HG03442 (cell line): Measurements from ENCODE around the gene CNTNAP3.
"Not testable (repeated sequence)": the region's sequence is repeated elsewhere in the genome, so short reads cannot be mapped to it uniquely, and the experiment has no call there.

Source experiments
- ATAC-seq: cut with Tn5 transposase; IDR thresholded peaks from one replicate; pipeline ENCODE4 v1.9.1; 2021; ENCODE audit warnings: mild to moderate bottlenecking, moderate library complexity; ENCODE audit not compliant: unreplicated experiment

CNTNAP3 gene

DNA sequence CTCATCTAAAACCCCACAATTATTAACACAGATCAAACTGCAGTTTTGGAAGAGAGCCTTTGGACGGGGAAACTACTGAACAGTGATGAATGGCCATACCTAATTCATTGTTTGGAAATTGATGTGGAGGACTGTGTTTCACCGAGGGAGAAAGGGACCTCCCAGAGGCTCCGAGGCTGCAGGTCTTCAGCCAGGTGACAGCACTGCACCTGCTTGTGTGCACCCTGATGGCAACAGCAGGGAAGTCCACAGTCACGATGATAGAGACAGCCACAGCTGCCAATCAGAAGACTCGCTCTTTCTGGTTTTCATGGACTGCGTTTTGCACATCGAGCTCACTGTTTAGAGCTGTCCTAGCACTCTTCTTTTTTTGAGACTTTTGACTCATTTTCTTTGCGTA, 214.4 kb downstream of the CNTNAP3 start:
- ATAC-seq: not testable (repeated sequence)

DNA sequence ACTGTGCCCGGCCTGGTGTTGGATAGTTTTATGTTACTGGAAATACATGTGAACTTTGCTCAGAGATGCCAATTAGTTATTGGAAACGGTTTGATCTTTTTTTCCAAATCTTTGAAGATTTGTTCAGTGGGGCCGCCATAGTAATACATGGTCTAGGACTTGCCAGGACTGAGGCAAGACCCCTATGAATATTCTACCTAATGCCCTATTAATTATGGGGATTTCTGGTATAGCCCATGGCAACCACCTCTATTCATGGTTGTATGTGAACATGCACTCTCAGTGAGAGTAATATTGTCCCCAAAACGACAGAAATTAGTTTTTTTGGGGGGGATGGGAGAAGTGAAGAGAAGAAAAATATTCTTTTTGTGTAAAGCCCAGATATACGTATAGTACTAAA, 220.3 kb downstream of the CNTNAP3 start:
- ATAC-seq: not testable (repeated sequence)

DNA sequence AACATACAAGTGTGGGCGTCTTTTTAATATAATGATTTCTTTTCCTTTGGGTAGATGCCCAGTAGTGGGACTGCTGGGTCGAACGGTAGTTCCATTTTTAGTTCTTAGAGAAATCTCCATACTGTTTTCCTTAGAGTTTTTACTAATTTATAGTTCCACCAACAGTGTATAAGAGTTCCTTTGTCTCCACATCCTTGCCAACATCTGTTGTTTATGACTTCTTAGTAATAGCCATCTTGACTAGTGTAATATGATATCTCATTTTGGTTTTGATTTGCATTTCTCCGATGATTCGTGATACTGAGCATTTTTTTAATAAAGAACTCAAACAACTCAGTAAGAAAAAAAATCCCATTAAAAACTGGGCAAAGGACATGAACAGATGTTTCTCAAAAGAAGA, 225.0 kb downstream of the CNTNAP3 start:
- not testable (repeated sequence) for ATAC-seq

DNA sequence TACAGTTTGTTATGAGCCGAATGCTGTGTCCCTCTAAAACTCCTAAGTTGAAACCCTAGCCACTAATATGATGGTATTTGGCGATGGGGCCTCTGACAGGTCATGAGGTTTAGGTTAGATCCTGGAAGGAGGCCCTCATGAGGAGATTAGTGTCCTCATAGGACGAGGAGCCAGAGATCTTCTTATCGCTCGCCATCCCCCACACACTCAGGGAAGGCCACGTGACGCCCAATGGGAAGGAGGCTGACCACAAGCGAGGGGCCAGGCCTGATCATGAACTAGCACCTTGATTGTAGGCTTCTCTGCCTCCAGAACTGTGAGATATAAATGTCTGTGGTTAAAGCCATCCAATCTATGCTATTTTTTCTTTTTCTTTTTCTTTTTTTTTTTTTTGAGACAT, 233.5 kb downstream of the CNTNAP3 start:
- not testable (repeated sequence) for ATAC-seq

DNA sequence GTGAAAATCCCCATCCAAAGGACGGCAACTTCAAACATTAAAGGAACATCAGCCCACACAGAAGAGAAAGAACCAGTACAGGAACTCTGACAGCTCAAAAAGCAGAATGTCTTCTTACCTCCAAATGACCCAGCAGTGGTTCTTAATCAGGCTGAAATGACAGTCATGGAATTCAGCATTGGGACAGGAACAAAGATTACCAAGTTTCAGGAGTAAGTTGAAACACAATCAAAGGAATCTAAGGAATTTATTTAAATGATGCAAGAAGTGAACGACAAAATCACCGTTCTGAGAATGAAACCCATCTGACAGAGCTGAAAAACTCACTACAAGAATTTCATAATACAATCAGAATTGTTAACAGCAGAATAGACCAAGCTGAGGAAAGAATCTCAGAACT, 241.1 kb downstream of the CNTNAP3 start:
- ATAC-seq: not testable (repeated sequence)

DNA sequence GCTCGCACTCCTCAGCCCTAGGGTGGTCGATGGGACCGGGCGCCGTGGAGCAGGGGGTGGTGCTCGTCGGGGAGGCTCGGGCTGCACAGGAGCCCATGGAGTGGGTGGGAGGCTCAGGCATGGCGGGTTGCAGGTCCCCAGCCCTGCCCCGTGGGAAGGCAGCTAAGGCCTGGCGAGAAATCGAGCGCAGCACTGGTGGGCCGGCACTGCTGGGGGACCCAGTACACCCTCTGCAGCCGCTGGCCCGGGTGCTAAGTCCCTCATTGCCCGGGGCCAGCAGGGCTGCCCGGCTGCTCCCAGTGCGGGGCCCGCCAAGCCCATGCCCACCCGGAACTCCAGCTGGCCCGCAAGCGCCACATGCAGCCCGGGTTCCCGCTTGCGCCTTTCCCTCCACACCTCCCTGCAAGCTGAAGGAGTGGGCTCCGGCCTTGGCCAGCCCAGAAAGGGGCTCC, 245.6 kb downstream of the CNTNAP3 start:
- not testable (repeated sequence) for ATAC-seq

DNA sequence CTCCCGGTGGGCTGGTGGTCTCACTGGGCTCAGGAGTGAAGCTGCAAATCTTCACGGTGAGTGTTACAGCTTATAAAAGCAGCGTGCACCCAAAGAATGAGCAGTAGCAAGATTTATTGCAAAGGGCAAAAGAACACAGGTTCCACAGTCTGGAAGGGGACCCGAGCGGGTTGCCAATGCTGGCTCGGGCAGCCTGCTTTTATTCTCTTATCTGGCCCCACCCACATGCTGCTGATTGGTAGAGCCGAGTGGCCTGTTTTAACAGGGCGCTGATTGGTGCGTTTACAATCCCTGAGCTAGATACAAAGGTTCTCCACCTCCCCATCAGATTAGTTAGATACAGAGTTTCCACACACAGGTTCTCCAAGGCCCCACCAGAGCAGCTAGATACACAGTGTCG, 246.2 kb downstream of the CNTNAP3 start:
- ATAC-seq: not testable (repeated sequence)

DNA sequence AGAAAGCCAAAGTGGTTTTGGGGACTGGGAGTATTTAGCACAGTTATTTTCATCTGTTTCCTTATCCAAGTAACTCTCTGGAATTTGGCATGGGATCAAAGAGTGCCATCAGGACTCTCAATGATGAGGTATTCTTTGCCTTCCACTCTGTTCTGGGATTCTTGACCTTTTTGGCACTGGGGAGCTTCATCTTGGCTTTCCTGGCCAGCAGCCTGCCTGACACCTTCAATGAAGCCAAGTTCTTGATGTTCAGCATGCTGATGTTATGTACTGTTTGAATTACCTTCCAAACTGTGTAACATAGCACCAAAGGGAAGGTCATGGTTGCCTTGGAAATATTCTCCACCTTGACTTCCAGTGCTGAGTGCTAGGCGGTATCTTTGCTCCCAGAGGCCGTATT, 248.8 kb downstream of the CNTNAP3 start:
- not testable (repeated sequence) for ATAC-seq

DNA sequence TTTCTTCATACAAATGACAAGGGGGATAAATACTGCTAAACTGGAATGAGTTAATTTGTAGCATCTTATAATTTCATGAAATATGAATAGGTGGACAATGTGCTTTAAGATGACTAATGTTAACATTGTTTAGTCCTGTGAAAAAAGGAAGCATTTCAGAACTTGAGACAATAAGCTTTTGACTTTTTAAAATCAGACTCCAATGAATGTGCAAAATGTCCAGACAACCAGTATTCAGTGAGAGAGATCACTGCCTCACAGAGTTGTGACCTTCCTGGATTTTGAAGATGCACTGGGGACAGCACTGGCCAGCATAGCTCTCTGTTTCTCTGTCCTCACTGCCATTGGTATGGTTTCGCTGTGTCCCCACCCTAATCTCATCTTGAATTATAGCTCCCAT, 249.7 kb downstream of the CNTNAP3 start:
- ATAC-seq: not testable (repeated sequence)

DNA sequence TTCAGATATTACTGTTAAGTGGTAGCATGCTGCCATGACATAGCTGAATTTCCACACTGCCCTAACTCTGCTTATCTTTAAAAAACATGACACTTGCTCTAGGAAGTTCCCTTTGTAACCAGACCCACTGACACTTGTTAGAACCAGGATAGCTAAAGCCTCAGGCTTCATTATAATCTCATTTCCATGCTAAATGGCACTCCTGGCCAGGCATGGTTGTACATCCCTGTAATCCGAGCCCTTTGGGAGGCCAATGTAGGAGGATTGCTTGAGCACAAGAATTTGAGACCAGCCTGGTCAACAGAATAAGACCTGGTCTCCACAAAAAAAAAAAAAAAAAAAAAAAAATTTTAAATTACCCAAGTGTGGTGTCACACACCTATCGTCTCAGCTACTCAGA, 254.1 kb downstream of the CNTNAP3 start:
- not testable (repeated sequence) for ATAC-seq

DNA sequence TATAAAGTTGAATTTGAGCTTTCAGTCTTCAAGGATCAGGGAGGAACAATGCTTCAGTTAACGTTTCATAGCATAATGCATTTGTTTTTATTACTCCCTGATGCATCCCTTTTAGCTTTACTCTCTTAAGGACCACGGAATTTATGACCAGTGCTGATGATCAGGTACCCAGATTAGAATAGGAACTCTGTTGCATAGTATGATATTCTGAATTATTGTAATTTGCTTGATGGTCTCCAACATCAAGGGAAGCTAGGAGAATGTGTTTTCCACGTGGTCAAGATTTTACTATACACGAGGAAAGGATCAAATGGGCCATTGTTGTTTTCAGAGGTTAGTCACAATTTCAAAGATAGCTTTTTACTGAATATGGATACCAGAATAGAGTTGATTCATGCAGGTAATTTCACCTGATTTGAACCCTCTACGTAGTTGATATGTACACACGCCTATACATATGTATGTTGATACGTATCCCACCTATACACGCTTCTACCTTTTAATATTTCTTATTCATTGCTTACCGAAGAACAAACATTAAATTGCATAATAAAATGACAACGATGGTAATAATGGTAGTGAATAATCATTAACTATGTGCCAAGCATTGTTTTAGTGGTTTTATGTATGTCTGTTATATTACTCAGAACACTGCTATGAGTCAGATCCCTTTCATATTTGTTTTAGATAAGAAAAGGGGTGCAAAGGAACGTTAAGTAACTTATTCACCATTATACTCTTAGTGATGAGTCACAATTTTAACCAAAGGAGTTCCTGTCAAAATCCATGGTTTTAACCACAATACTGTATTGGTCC, 257.6 kb downstream of the CNTNAP3 start:
- peak; percentile 51 for ATAC-seq

DNA sequence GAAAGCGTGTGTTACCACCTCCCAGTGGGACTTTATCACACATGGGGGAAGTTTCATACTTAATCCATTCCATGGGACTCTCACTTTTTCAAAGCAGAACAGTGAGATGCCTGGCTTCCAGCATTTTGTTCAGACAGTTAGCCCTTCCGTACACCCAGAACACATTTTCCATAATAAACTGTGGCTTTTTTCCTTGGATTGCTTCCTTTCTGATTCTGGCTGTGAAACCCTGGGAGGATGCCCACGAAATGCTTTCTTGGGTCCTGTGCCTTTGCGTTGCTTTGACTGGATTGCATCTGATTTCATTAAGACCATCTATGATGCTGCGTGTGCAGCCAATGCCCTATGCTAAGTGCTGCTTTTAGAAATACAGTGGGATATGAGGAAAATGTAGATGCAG, 259.1 kb downstream of the CNTNAP3 start:
- ATAC-seq: not testable (repeated sequence)

DNA sequence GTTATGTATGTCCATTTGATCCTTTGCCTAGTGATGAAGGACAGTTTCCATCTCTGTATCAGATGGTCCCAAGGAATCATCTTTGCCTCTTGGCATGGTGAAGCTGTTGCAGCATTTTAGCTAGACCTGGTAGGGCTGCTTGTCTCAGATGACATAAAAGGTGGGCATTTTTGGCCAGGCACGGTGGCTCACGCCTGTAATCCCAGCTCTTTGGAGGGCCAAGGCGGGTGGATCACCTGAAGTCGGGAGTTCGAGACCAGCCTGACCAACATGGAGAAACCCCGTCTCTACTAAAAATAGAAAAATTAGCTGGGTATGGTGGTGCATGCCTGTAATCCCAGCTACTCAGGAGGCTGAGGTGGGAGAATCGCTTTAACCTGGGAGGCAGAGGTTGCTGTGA, 259.8 kb downstream of the CNTNAP3 start:
- ATAC-seq: not testable (repeated sequence)

DNA sequence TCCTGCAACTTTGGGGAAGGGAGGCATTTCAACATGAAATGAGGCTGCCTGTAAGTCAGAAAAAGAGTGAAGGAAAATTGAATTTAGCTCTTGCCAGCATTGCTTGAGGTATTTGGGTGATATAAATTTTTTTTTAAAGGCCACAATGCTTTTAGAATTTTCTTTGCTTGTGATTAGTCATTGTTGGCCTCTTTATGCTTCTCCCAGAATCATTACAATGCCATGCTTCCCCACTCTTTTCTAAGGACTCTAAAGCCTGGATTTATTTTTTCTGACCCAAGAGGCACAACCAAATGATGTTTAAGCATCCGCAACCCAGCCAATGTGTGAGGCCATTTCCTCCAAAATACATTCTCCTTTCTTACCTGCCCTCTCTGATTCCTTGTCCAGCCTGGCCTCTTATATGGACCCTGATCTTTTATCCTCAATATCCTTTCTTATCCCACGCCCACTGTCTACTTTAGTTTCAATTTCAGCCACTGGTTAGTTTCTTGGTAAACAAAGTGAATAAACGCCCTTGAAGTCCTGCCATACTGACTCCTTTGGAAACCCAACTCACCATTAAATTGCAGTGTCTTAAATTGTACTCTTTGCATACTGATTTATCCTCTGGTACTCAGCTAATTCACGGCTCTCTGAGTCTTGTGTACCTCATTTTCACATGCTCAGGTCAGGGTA, 261.9 kb downstream of the CNTNAP3 start:
- not testable (repeated sequence) for ATAC-seq
